Spleen (tissue), 7 donors: ENCODE measurements around the gene UQCRC1.

Experiments used
- CTCF ChIP-seq, 11 experiments: fragments of 200-600 bp in 7 of 11; fragments of 450-650 bp in 4 of 11; sonication (generic) in 4 of 11; IDR thresholded peaks in 8 of 11; conservative IDR thresholded peaks in 3 of 11; 1 replicate in 7 of 11; 2 replicates in 4 of 11; pipeline versions ENCODE4 v1.4.0 to v1.8.0; 2016 to 2021; ENCODE audit warnings: antibody characterized with exemption in 11 of 11, inconsistent platforms in 4 of 11, mild to moderate bottlenecking in 1 of 11
- POLR2A ChIP-seq, 3 donors: fragments of 450-650 bp; IDR thresholded peaks; one replicate each; pipeline ENCODE4 v1.5.1; 2017; ENCODE audit warnings: antibody characterized with exemption in 3 of 3, mild to moderate bottlenecking in 1 of 3
- POLR2AphosphoS5 ChIP-seq, 3 donors: sonication (generic); formaldehyde crosslinking; IDR thresholded peaks; one replicate each; pipeline ENCODE4 v1.5.1; 2017; ENCODE audit warnings: antibody characterized with exemption in 3 of 3
- donor health status: DM: no; HTN: no; CAD: no; lungs with moderate emphysema.
- donor health status: DM: no; HTN: no; CAD: no.
- donor health status: DM: no; HTN: no; CAD: no.

GRCh38 chr3:48581621-48582481, 27.6 kb downstream of the UQCRC1 start:
- TF ChIP-seq POLR2A (IDR thresholded peaks at IDR 0.05) (no peak), CTCF (IDR thresholded peaks at IDR 0.05 in 8 of 11, conservative IDR thresholded peaks at IDR 0.05 in 3 of 11) (no peak), POLR2AphosphoS5 (IDR thresholded peaks at IDR 0.05) (no peak)
